ENCODE measurements around the gene LUC7L3.
"Not testable (repeated sequence)": the region's sequence is repeated elsewhere in the genome, so short reads cannot be mapped to it uniquely, and the experiment has no call there.

The LUC7L3 gene

DNA sequence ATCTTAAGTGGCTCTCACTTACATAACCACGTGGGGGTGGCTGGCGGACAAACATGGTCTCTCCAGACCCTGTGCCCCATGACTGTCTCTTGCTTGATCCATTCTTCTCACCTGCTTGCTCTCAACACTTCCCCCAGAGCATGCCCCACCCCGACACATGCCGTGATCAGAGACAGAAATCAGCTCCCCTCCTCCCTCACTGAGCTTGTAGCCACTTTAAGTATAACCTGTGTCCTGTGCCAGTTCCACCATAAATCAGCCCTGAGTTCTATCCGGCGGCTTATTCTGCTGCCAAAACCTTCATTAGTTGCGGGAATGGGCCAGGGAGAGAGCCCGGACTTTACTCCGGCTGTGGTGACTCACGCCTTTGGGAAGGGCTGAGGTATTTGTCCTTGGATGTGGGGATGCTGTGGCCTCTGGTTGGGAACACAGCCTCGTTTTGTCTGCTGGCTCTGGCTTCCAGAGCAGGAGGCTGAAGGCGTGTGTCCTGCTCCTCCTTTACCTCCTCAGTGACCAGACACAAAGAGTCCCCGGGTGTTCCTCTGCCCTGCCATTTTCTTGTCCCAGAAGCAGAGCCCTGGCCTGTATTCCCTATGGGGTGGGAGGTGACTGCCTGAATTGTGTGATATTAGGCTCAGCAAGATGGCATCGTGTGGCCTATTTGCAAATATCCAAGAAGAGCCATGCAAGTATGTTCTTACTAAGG, 32.8 kb upstream of the LUC7L3 start:
- DNase-seq, result no peak

DNA sequence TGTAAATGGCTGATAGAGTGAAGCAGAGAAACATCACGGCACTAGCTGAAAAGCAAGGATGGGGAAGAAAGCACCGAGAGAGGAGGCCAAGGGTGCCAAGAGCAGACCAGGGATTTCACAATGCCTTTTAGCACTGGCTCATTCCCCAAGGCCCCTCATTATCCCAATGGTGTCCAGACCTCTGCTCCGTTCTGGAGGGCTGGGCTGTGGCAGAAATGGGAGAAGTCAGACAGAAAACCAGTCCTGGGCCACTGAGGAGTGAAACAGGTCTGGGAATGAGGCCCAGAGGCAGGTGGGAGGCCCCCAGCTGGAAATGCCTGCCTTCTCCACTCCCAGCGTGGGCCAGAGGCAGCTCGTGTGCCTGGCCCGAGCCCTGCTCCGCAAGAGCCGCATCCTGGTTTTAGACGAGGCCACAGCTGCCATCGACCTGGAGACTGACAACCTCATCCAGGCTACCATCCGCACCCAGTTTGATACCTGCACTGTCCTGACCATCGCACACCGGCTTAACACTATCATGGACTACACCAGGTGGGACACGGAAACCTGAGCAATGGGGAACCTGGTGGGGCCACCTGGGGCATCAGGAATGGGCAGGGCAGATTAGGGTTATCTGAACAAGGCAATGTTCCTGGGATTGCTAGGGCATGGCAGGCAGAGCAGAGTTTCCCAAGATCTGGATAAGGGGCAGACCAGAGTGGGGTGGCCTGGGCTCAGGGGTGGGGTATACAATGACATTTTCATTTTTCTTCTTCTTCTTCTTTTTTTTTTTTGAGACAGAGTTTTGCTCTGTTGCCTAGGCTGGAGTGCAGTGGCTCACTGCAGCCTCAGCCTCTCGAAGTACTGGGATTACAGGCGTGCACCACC, 32.0 kb upstream of the LUC7L3 start:
- DNase-seq, result no peak

- no peak for DNase-seq
Observed at GRCh38 chr17:50688245-50688644, 31.2 kb upstream of the LUC7L3 start.

DNA sequence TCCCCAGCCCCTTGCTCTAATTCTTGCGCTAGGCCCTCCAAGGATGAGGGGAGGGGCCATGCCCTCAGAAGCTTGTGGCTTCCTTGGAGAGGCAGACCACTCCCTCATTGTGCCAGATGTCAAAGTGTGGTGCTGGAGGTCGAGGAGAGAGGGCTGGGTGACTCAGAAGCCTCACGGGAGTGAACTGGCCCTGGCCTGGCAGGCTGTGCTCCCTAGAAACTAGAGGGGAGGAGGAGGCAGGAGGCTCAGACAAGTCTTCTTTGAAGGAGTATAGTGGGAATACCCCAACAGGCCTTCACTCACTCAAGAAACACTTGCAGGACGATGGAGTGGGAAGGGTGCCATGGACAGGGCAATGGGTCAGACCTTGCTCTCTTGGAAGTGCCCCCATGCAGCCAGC, 30.2 kb upstream of the LUC7L3 start:
- no peak for DNase-seq

- DNase-seq, result no peak
Observed at GRCh38 chr17:50689956-50690886, 29.2 kb upstream of the LUC7L3 start.

- DNase-seq, result no peak
Observed at GRCh38 chr17:50690887-50691549, 28.4 kb upstream of the LUC7L3 start.

DNA sequence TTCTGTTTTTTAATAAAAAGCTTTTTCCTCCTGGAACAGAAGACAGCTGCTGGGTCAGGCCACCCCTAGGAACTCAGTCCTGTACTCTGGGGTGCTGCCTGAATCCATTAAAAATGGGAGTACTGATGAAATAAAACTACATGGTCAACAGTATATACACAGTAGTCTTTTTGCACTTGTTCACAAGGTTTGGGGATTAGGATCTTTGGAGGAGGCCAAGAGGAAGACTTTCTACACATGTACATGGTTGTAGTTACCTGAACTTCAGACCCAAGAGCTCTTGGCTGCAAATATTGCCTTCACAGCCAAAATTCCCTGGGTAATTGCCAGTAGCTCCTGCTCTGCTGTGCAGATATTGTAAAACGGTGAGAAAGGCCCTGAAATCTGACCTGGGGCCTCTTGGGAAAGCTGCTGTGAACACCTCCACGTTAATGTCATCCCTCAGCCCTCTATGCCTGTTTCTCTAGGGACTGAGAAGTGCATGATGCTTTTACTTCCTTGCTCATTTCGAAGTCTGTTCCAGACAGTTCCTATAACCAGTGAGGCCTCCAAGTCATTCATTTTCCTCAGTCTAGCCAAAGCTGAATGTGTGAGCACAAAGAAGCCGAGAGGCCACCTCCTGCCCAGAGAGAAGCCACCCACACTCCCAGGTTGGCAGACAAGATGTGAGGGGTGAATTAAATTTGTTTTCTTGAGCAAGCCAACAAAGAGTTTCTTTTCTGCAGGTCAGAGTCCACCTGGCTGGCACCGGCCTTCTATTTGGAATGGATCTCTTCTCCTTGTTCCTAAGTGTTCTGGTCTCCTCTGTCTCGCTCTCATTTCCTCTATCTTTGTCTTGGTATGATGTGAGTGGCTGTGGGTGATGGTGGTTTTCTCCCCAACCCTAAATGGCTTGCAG, 27.6 kb upstream of the LUC7L3 start:
- DNase-seq, result no peak

GRCh38 chr17:50692448-50693035, 26.9 kb upstream of the LUC7L3 start:
- no peak for DNase-seq

DNA sequence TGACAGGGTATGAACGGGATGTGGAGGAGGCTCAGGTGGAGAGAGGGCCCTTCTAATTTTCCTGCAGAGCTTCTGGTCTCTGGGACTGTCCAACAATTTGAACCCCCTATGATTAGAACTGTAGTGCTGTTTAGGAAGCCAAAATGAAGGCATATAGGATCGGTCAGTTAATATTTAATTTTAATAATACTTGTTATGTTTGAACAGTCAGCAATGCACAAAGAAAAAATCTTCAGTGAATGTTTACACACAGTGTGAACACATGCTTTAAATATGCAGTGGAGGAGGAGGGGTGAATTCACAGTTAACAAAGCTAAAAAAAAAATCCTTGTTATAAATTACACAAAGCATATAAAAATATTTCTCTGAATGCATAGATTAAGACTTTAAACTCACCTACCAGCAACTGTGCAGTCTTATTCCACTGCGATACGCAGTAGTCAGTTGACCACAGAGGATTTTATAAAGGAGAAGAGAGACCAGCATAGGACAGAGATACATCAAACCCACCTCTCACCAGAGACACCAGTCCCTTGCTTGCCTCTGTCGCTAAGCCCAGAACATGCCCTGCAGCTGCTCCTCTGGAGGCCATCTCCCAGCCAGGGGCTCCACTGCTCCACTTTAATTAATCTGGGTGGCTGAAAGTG, 26.2 kb upstream of the LUC7L3 start:
- DNase-seq, result no peak

- DNase-seq, result no peak
Observed at GRCh38 chr17:50696365-50696879, 23.0 kb upstream of the LUC7L3 start.

- no peak for DNase-seq
Observed at GRCh38 chr17:50697062-50697461, 22.3 kb upstream of the LUC7L3 start.

GRCh38 chr17:50697663-50698272, 21.6 kb upstream of the LUC7L3 start:
- no peak for DNase-seq

DNA sequence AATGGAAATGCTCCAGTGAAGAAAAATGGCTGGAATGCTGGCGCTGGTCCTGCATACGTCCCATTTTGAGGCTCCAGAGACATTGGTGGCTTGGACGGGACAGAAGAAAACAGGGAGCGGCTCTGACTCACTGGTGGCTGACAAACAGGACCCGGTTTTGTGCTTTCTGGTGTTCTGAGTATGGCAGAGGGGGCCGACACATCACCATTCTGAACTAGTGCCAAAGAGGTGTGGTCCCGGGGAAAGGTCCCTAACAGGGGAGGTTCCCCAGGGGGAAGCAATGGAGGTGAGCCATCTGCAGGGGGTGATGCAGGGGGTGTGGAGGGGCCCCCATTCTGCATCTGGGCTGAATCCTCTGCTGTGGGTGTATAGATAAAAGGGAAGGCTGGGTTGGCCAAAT, 20.0 kb upstream of the LUC7L3 start:
- no peak for DNase-seq

- no peak for DNase-seq
Observed at GRCh38 chr17:50703162-50703561, 16.2 kb upstream of the LUC7L3 start.

GRCh38 chr17:50707289-50708049, 11.9 kb upstream of the LUC7L3 start, which contains the start of gene ANKRD40:
Gene ANKRD40 (minus strand): TSS chr17:50707914. CDS start chr17:50707654, 260 bp downstream.
- DNase-seq, result peak; percentile 95

DNA sequence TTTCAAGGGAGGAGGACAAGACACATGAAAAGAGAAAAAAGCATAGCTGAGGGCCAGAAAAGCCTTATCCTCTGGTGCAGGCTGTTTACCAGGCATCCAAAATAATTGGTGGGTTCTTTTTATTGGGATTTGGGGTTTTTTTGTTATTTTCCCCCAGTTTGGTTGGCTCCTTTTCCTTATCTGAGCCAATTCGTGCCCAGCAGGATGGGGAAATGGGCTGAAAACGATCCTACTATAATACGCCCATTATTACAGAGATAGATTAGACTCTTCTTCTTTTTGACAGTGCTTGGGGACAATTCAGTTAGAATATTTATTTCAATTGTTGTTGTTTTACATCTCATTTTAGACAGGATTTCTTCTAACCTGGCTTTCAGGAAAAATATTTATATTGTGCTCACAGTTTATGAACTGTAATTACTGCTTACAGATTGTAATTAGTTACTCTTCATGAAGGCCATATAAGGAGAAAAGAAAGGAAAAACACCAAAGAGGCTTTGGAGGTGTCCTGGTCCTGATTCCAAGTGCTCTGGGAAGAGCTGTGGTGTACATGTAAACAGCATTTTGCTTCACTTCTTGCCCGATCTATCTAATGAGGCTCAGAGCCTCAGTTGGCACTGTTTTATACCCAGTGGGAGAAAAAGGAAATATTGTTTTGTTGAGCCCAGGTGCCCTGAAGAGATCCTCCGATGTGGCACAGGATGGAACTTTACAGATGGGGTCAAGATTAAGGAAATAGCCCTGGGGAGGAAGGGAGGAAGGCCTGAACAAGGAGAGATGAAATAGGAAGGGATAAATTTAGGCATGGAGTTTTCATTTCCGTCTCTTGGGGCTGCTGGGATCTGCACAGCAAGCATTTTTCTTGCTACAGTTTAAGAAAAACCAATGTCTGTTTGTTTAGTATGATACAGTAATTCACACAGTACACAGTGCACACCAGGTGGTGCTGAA, 11.1 kb upstream of the LUC7L3 start:
- DNase-seq, result peak; percentile 18

DNA sequence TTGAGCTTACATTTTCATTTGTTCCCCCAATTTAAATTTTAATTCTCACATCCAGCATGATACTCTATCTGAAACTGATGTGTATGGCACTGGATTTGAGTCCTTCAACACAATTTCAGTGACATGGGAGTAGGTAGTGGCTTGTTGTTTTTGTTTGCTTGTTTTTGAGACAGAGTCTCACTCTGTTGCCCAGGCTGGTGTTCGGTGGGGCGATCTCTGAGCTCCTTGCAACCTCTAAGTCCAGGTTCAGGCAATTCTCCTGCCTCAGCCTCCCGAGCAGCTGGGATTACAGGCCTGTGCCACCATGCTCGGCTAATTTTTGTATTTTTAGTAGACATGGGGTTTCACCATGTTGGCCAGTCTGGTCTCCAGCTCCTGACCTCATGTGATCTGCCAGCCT, 10.3 kb upstream of the LUC7L3 start:
- not testable (repeated sequence) for DNase-seq

GRCh38 chr17:50710025-50710424, 9.4 kb upstream of the LUC7L3 start:
- no peak for DNase-seq
